HL-60/S4 (cell line): Measurements from ENCODE around the gene CALN1.

Experiments
- in situ Hi-C: fragments of 300-500 bp; cut with MboI; formaldehyde crosslinking; loops from 2 replicates; pipeline ENCODE4 v1.14.3; 2022; ENCODE audit warnings: low sequenced_read_pairs

Gene CALN1

DNA sequence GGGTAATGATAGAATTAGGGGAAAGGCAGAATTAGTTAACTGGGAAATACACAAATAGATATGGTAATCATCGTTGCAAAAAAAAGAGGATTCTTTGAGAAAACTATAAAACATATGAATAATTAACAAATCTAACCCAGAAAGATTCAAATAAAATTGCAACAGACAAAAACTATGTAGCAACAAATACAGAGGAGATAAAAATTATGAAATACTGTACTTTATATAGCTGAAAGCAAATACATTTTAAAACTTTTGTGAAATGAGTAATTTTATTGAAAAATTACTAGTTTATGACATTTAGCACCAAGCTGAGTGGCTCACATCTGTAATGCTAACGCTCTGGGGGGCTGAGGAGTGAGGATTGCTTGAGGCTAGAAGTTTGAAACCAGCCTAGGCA is 356.7 kb downstream of the CALN1 start:
- in situ Hi-C loops, result no loop called here

DNA sequence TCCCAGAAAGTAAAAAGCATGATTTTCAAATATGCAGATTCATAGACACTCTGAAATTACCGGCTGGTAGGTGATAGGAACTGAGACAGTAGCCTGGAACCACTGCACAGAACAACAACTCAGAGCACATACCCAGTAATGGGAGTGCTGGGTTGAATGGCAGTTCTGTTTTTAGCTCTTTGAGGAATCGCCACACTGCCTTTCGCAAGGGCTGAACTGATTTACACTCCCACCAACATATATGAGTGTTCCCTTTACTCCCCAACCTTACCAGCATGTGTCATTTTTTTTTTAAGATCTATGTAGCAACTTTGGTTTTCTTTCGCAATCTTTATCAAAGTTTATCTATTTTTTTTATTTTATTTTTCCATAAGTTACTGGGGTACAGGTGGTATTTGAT is 358.8 kb downstream of the CALN1 start:
- in situ Hi-C loops, result no loop called here

- in situ Hi-C loops, result no loop called here
These were observed 363.7 kb downstream of the CALN1 start for GRCh38 chr7:72048420-72048819.

GRCh38 chr7:72042855-72043254 is 369.3 kb downstream of the CALN1 start:
- in situ Hi-C loops, result no loop called here

- in situ Hi-C loops, result no loop called here
These were observed 371.5 kb downstream of the CALN1 start for GRCh38 chr7:72040641-72041040.

DNA sequence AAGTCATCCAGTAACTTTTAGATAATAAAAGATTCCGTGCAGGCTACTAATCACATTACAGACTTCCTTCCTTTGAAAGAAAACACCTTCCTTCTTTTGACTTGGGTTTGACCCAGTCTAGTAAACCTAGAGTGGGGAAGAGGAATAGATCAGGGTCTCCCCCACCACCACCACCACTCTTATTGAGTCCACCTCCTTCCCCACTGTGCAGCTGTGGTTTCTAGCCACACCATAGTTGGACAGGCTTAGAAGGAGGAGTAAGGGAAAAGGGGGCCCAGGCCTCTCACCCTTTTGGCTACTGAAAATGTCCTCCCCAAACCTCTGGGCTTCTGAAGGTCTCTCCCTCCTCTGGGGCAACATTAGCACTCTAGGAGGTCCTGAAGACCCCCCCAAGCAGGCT is 372.7 kb downstream of the CALN1 start:
- in situ Hi-C loops, result no loop called here

GRCh38 chr7:72038022-72038732 is 374.0 kb downstream of the CALN1 start:
- in situ Hi-C loops, result no loop called here

- in situ Hi-C loops, result no loop called here
These were observed 374.6 kb downstream of the CALN1 start for GRCh38 chr7:72037516-72037915.

GRCh38 chr7:72035266-72035665 is 376.9 kb downstream of the CALN1 start:
- in situ Hi-C loops, result no loop called here

DNA sequence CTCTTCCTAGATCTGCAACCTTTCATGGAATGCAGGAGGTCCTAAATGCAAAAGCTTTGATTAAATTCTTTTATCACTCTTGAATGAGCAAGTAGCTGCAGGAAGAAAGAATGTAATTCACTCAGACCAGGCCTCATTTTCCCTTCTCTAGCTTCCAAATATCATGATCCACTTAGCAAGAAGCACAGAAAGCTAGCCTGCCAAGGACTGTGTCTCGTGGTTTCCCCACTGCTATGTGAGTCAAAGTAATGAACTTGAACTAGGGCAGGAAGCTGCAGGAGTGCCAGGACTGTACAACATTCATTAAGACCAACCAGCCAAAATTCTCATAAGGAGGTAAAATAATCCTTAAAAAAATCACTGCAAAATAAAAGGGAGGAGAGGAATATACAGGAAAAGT is 379.2 kb downstream of the CALN1 start:
- in situ Hi-C loops, result no loop called here

DNA sequence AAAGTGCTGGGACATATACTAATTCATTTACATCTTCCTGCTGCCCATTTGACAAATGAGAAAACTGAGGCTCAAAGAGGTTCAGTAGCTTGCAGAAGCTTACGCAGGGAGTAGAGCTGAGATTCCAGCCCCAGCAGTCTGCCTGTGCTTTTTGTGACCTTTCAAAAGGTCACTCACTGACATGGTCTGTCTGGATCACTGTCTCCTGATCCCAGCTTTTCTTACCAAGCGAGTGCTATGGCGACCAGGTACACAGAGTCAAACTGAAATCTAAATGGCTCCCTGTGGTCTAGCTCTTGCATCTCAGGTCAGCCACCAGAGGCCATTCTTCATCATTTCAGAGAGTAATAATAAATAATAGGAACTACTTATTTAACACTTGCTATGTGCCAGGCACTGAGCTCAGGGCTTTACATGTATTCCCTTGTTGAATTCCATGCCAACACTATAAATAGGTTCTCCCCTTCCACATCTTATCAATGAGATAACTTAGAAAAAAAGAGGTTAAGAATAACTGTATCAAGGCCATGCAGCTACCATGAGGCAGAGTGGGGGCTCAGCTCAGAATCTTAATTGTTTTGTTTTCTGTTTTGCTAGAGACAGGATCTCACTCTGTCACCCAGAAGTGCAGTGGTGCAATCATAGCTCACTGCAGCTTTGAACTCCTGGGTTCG is 381.0 kb downstream of the CALN1 start:
- in situ Hi-C loops, result no loop called here

DNA sequence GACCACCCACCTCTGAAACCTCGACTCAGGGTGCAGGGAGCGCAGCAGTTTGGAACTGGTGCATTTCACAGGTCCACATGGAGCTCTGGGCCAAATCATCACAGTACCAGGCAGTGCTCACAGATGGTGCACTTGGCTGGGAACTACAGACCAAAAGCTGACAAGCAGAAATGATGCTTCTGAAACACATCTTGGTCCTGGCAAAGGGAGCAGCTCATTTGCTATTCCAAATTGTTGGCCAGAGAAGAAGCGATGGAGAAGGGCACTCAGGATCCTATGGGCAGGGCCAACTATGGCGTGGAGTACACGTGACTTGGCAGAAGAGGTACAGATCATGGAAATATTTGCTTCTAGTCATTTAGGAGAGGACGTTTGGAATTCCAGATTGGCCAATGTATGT is 383.9 kb downstream of the CALN1 start:
- in situ Hi-C loops, result no loop called here

GRCh38 chr7:72025381-72025960 is 386.7 kb downstream of the CALN1 start:
- in situ Hi-C loops, result no loop called here

GRCh38 chr7:72023926-72024325 is 388.2 kb downstream of the CALN1 start:
- in situ Hi-C loops, result no loop called here

GRCh38 chr7:72021716-72022115 is 390.4 kb downstream of the CALN1 start:
- in situ Hi-C loops, result no loop called here

GRCh38 chr7:72020311-72020710 is 391.8 kb downstream of the CALN1 start:
- in situ Hi-C loops, result no loop called here

- in situ Hi-C loops, result no loop called here
These were observed 392.7 kb downstream of the CALN1 start for GRCh38 chr7:72019436-72019835.

- in situ Hi-C loops, result no loop called here
These were observed 394.4 kb downstream of the CALN1 start for GRCh38 chr7:72017756-72018155.

- in situ Hi-C loops, result no loop called here
These were observed 395.6 kb downstream of the CALN1 start for GRCh38 chr7:72016574-72016973.

DNA sequence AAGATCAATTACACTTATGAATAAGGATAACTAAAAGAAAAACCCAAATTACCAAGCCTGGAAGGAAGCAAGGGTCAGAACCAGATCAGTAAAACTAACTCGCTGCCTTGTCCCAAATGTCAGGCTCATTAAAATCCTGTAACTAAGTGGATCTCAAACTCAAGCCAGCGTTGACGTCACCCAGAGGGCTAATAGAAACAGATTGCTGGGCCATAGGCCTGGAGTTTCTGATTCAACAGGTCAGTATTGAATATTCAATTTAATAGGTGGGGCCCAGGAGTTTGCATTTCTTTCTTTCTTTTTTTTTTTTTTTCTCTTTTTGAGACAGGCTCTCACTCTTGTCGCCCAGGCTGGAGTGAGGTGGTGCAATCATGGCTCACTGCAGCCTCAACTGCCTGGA is 397.0 kb downstream of the CALN1 start:
- in situ Hi-C loops, result no loop called here

GRCh38 chr7:72007018-72007417 is 405.1 kb downstream of the CALN1 start:
- in situ Hi-C loops, result no loop called here

DNA sequence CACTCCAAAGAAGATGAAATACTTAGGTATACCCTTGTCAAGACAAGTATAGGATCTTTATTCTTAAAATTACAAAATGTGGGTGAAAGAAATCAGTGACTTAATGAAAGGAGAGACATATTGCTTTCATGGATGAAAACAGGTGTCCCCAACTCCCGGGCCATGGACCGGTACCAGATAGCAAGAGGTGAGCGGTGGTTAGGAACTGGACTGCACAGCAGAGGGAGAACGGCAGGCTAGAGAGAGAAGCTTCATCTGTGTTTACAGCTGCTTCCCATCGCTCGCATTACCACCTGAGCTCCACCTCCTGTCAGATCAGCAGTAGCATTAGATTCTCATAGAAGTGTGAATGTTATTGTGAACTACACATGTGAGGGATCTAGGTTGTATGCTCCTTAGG is 408.9 kb downstream of the CALN1 start:
- in situ Hi-C loops, result no loop called here
